ES-I3 (cell line): ENCODE measurements around the gene AKAP13.

Experiments
- H3K36me3 ChIP-seq: 2 replicates; pipeline ENCODE4 v1.6.1; 2013; ENCODE audit warnings: mild to moderate bottlenecking, low read length, control low read depth, moderate library complexity; ENCODE audit not compliant: insufficient read depth
- H3K4me1 ChIP-seq: 2 replicates; pipeline ENCODE4 v1.6.1; 2013; ENCODE audit warnings: mild to moderate bottlenecking, control low read depth, low read length; ENCODE audit not compliant: insufficient read depth
- H3K9ac ChIP-seq: 2 replicates; pipeline ENCODE4 v1.6.1; 2013; ENCODE audit warnings: low read depth, mild to moderate bottlenecking, low read length, moderate library complexity
- H3K9me3 ChIP-seq: 2 replicates; pipeline ENCODE4 v1.6.1; 2013; ENCODE audit warnings: mild to moderate bottlenecking, low read length, moderate library complexity; ENCODE audit not compliant: control insufficient read depth, insufficient read depth

Gene AKAP13

DNA sequence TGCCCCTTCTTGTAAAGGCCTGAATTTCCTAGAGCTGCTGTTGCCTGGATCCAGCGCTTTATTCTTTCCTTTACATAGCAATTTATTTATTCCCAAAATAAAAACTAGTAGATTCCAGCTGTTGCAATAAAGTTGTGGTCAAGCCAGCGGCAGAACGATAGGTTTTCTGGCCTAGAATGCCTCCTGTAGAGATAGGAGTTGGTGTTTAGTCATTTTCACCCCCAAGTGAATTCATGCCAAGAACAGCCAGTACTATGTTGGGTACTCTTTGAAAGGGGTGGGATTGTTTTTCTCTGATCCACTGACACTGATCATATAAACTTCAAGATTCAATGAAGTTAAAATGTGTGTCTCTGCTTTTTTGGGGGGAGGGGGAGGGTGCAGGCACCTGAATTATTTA is 344.6 kb downstream of the AKAP13 start:
- no peak overlapping the region for H3K9ac ChIP-seq
- H3K36me3 ChIP-seq: peaks cover 11% of the 10 kb centered on the region; the same call in 1 of the 2 replicates
- H3K9me3 ChIP-seq: no peaks in the 10 kb centered on the region
- H3K4me1 ChIP-seq: no peaks in the 10 kb centered on the region

DNA sequence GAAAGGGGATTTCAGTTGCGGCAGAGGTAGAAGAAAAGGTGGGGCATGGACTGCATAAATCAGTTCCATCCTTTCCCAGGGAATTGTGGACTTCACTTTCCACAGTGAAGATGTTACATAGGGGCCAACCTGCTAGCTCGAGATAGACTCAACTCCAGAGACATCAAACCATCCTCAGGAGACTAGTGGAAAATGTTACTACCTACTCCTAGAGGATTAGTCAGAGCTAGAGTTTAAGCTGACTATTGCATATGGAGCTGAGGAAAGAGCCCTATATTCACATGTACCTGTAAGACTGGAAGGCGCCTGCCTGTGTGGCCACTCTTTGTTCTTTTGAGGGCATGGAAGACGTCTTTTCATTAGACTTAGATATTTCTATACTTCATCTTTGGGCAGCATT is 345.2 kb downstream of the AKAP13 start:
- no peaks in the 10 kb centered on the region for H3K4me1 ChIP-seq
- H3K9ac ChIP-seq: no peak overlapping the region
- H3K9me3 ChIP-seq: no peaks in the 10 kb centered on the region
- peaks cover 9% of the 10 kb centered on the region; the same call in 1 of the 2 replicates for H3K36me3 ChIP-seq

DNA sequence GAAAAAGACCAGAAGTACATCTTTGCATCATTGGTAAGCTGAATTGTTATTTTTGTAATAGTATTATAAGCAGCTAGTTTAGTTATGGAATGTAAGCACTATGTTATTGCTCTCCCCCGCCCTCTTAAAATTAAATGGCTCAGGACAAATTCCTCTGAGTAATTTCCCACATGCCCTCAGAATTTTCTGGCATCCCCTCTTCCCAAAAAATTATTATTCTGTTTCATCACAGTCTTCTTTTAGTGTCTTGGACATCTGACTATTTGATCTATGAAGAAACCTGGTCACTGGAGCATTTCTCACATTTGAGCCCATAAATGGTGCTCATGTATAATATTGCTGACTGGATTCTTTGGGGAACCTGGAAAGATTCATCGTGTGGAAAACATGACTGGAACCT is 346.1 kb downstream of the AKAP13 start:
- H3K36me3 ChIP-seq: peaks cover 11% of the 10 kb centered on the region; the same call in 1 of the 2 replicates
- H3K9ac ChIP-seq: no peak overlapping the region

DNA sequence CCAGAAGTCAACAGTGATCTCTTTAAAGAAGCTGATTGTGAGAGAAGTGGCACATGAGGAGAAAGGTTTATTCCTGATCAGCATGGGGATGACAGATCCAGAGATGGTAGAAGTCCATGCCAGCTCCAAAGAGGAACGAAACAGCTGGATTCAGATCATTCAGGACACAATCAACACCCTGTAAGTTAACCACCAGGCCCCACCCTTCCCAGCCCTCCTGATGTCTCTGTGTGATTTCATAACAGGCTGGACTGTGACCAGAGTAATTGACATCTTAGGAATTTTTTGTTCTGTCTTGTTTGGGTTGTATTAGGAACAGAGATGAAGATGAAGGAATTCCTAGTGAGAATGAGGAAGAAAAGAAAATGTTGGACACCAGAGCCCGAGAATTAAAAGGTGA is 346.7 kb downstream of the AKAP13 start:
- Histone ChIP-seq H3K36me3 (peaks cover 8% of the 10 kb centered on the region; the same call in 1 of the 2 replicates), H3K9ac (no peak overlapping the region)

More for the DNA sequence above, 346.1 kb downstream of the AKAP13 start:
- H3K9me3 ChIP-seq: no peaks in the 10 kb centered on the region
- no peaks in the 10 kb centered on the region for H3K4me1 ChIP-seq

DNA sequence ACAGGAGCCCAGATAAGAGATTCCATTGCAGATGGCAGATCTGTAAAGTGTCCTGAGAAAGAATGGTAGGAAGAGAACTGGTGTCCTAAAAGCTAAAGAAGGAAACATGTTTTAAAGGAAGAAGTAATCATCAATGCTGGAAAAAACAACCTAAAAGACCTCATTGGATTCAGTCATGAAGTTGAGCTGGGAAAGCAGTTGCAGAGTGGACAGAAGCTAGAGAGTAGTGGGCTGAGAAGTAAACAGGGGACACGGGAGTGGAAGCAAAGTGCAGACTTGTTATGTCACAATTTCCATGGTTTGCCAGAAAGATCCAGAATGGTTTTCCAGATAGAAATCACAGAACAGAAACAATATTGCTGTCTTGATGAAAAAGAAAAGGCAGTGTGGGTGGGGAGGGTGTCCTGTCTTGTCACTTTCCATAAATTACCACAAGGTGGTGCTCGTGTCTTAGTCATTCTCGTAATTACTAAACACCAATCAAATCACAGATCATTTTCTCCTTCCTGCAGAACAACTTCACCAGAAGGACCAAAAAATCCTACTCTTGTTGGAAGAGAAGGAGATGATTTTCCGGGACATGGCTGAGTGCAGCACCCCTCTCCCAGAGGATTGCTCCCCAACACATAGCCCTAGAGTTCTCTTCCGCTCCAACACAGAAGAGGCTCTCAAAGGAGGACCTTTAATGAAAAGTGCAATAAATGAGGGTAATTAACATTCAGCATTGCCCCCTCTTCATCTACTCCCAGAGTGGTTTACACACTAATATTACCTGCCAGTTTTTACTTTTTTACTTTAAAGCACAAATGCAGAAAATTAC is 349.8 kb downstream of the AKAP13 start:
- Histone ChIP-seq H3K9ac (no peak overlapping the region), H3K9me3 (peaks cover 3% of the 10 kb centered on the region; the same call in 1 of the 2 replicates), H3K4me1 (no peaks in the 10 kb centered on the region), H3K36me3 (peaks cover 7% of the 10 kb centered on the region)

More for the DNA sequence above, 346.7 kb downstream of the AKAP13 start:
- Histone ChIP-seq H3K9me3 (no peaks in the 10 kb centered on the region), H3K4me1 (no peaks in the 10 kb centered on the region)

DNA sequence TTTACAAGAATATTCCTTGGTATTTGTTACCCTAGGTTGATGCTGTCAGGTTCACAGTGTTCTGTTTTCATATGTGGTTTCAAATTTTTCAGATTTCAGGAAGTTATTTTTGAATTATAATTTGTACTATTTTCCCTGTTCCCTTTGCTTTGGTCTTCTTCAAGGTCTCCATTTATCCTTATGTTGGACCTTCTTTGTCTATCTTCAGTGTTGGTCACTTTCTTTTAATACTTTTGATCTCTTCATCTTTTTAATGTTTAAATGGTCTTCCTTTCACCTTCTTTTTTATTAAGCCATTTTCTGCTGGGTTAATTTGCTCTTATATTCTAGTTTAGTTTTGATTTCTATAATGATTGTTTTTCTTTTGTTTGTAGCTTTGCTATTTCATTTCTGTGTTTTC is 353.0 kb downstream of the AKAP13 start:
- Histone ChIP-seq H3K36me3 (peaks cover 14% of the 10 kb centered on the region), H3K4me1 (no peaks in the 10 kb centered on the region), H3K9me3 (peaks cover 3% of the 10 kb centered on the region; the same call in 1 of the 2 replicates), H3K9ac (no peak overlapping the region)

DNA sequence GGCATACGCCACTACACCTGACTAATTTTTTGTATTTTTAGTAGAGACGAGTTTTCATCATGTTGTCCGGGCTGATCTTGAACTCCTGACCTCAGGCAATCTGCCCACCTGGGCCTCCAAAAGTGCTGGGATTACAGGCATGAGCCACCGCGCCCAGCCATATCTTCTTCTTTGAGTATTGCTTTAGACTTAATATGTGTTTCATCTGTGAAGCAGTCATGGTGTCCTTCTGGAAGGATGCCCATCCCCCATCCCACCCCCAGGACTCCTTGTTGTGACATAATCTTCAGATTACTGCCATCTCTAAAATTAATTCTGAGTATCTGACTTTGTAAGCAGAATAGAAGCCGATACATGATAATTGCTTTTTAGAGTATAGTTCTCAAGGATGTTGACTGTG is 356.7 kb downstream of the AKAP13 start:
- Histone ChIP-seq H3K9ac (no peak overlapping the region), H3K4me1 (no peaks in the 10 kb centered on the region), H3K36me3 (peaks cover 10% of the 10 kb centered on the region), H3K9me3 (peaks cover 3% of the 10 kb centered on the region; the same call in 1 of the 2 replicates)

DNA sequence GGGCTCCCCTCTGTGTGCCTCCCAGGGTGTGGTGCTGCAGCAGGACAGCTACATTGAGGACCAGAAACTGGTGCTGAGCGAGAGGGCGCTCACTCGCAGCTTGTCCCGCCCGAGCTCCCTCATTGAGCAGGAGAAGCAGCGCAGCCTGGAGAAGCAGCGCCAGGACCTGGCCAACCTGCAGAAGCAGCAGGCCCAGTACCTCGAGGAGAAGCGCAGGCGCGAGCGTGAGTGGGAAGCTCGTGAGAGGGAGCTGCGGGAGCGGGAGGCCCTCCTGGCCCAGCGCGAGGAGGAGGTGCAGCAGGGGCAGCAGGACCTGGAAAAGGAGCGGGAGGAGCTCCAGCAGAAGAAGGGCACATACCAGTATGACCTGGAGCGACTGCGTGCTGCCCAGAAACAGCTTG is 360.6 kb downstream of the AKAP13 start:
- 0 out of 2 replicates have a peak, but pooled peaks cover 3% of the 10 kb centered on the region for H3K4me1 ChIP-seq
- H3K9ac ChIP-seq: no peak overlapping the region
- peaks cover 6% of the 10 kb centered on the region for H3K36me3 ChIP-seq
- no peaks in the 10 kb centered on the region for H3K9me3 ChIP-seq

DNA sequence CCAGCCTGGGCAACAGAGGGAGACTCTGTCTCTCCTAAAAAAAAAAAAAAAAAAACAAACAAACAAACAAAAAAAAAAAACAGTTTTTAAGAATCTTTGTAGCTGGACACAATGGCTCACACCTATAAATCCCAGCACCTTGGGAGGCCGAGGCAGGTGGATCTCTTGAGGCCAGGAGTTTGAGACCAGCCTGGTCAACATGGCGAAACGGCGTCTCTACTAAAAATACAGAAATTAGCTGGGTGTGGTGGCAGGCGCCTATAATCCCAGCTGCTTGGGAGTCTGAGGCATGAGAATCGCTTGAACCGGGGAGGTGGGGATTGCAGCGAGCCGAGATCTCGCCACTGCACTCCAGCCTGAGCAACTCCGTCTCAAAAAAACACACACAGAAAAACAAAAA is 361.3 kb downstream of the AKAP13 start:
- no peaks in the 10 kb centered on the region for H3K9me3 ChIP-seq
- H3K9ac ChIP-seq: no peak overlapping the region
- H3K36me3 ChIP-seq: peaks cover 6% of the 10 kb centered on the region
- H3K4me1 ChIP-seq: 0 out of 2 replicates have a peak, but pooled peaks cover 3% of the 10 kb centered on the region

DNA sequence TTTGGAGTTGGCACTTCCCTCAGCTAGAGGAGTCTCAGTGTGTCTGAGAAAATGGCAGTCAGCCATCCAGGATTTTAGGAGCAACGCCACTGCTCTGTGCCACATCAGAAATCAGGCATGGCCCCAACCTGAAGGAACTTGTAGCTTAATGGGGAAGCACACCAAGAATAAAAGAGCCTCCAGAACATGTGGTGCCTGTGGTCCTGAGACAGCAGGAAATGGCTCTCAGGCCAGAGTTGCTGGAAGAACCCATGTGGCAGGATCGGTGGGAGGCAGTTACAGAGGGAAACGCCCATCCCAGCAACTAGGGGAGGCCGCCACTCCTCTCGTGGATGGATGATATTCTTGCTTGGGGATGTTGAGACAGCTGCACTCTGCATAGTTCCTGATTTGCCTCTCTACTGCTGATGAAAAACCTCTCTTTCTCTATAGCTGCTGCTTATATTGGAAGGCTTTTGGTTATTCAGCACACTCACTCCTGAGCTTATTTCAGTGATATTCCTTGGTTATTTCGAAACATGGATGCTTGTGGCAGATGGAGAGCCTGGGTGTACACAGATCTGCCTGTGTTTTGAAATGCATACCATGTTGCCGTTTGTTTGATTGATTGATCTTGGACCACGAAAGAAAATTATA is 361.9 kb downstream of the AKAP13 start:
- no peak overlapping the region for H3K9ac ChIP-seq
- H3K9me3 ChIP-seq: no peaks in the 10 kb centered on the region
- 0 out of 2 replicates have a peak, but pooled peaks cover 3% of the 10 kb centered on the region for H3K4me1 ChIP-seq
- peaks cover 6% of the 10 kb centered on the region for H3K36me3 ChIP-seq

DNA sequence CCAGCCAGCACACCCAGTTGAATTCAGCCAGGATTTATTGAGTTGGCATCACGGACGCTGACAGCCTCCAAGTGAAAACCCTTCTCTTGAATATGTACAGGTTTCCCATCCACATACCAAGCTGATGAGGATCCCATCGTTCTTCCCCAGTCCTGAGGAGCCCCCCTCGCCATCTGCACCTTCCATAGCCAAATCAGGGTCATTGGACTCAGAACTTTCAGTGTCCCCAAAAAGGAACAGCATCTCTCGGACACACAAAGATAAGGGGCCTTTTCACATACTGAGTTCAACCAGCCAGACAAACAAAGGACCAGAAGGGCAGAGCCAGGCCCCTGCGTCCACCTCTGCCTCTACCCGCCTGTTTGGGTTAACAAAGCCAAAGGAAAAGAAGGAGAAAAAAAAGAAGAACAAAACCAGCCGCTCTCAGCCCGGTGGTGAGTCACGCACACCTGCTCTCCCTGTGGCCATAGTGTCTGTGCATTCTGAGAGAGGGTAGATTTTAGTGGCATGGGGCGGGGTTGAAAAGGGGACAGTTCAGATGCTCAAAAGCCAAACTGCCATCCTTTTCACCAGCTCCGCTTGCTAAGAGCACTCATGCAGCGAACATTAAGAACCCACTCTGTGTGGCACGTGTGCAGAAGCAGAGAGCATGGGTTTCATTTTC is 363.1 kb downstream of the AKAP13 start:
- peaks cover 6% of the 10 kb centered on the region for H3K36me3 ChIP-seq

DNA sequence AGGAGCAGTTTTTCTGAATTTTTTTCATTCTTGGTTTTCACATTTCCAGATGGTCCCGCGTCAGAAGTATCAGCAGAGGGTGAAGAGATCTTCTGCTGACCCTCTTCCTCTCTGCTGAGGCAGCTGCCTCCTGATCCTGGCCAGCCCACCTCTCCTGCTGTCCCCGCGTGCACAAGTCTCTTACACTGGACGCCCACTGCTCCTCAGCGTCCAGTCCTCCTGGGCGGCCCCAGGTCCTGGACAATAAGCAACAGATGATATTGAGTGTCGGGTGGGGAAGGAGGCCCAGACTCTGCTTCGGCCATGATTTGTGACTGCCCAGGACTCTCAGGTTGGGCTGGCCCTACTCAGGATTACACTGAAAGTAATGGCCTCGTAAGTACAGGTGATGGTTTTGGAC is 364.2 kb downstream of the AKAP13 start:
- Histone ChIP-seq H3K36me3 (peaks cover 6% of the 10 kb centered on the region), H3K9ac (no peak overlapping the region), H3K9me3 (no peaks in the 10 kb centered on the region), H3K4me1 (peaks cover 3% of the 10 kb centered on the region; the same call in 1 of the 2 replicates)

More for the DNA sequence above, 363.1 kb downstream of the AKAP13 start:
- Histone ChIP-seq H3K9me3 (no peaks in the 10 kb centered on the region), H3K4me1 (peaks cover 3% of the 10 kb centered on the region; the same call in 1 of the 2 replicates), H3K9ac (no peak overlapping the region)

DNA sequence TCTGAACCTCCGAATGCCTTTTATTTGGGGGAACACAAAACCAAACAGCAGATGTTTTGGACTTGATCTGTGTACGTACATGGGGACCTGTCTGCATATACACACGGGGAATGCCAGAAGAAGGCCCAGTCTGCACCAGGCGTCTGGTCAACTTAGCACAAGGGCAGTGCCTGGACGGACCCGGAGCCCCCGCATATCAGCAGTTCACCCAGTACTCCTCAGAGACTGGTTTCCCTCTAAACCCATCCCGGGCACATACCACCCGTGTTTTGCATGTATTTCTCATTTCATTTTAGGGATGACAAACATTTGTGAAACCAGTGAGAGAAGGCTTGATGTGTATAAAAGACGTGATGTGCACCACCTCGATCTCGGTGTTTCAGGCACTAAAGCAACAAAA is 364.6 kb downstream of the AKAP13 start:
- H3K36me3 ChIP-seq: peaks cover 6% of the 10 kb centered on the region

DNA sequence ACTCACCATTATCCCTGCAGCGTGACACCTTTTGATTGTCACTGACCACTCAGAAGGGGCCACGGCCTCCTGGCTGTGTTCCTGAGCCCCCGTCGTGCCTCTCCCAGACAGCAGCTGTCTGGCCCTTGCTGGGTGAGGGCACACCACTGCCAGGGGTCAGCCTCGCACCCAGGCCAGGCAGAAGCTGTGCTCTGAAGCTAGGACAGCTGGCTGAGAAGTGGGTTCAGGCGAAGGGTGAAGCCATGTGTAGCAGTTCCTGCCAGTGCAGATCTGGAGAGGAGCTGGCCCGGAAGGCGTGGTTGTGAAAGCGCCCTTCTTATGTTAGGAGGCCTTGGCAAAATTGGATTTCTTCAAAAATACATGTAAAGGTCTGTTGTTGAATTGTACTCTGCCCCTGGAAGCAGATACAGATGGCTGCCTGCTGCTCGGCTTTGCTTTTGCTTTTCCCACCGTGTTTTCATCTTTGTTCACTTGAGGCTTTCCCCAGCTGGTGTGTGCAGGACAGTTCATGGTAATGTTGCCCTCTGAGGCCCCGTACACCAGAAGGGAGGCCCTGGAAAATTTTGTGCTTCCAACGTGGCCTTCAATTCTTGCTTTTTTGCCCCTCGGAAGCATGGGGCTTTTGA is 365.2 kb downstream of the AKAP13 start:
- peaks cover 6% of the 10 kb centered on the region for H3K36me3 ChIP-seq
- H3K9me3 ChIP-seq: no peaks in the 10 kb centered on the region

More for the DNA sequence above, 364.6 kb downstream of the AKAP13 start:
- Histone ChIP-seq H3K9me3 (no peaks in the 10 kb centered on the region), H3K9ac (no peak overlapping the region), H3K4me1 (peaks cover 3% of the 10 kb centered on the region; the same call in 1 of the 2 replicates)

More for the DNA sequence above, 365.2 kb downstream of the AKAP13 start:
- Histone ChIP-seq H3K9ac (no peak overlapping the region), H3K4me1 (peaks cover 10% of the 10 kb centered on the region)
